GM18511 (cell line): ENCODE data around the gene MAP3K2.
"Not testable (repeated sequence)": the region's sequence is repeated elsewhere in the genome, so short reads cannot be mapped to it uniquely, and the experiment has no call there.

Experiments
- ATAC-seq: cut with Tn5 transposase; IDR thresholded peaks from one replicate; pipeline ENCODE4 v1.9.1; 2021; ENCODE audit warnings: mild to moderate bottlenecking, moderate library complexity; ENCODE audit not compliant: unreplicated experiment

The MAP3K2 gene

GRCh38 chr2:127421116-127421800 is 33.5 kb upstream of the MAP3K2 start:
- no peak for ATAC-seq

DNA sequence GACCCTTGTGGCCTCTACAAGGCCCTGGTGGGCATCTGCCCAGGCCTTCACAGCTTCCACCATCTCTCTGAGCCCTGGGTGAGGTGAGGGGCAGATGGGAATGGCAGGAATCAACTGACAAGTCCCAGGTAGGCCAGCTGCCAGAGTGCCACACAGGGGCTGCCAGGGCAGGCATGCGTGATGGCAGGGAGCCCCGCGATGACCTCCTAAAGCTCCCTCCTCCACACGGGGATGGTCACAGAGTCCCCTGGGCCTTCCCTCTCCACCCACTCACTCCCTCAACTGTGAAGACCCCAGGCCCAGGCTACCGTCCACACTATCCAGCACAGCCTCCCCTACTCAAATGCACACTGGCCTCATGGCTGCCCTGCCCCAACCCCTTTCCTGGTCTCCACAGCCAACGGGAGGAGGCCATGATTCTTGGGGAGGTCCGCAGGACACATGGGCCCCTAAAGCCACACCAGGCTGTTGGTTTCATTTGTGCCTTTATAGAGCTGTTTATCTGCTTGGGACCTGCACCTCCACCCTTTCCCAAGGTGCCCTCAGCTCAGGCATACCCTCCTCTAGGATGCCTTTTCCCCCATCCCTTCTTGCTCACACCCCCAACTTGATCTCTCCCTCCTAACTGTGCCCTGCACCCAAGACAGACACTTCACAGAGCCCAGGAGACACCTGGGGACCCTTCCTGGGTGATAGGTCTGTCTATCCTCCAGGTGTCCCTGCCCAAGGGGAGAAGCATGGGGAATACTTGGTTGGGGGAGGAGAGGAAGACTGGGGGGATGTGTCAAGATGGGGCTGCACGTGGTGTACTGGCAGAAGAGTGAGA is 32.5 kb upstream of the MAP3K2 start:
- no peak for ATAC-seq

- ATAC-seq: no peak
Observed at GRCh38 chr2:127419448-127420038, 31.8 kb upstream of the MAP3K2 start.

- no peak for ATAC-seq
Observed at GRCh38 chr2:127419112-127419430, 31.3 kb upstream of the MAP3K2 start.

- ATAC-seq: no peak
Observed at GRCh38 chr2:127418300-127419111, 30.7 kb upstream of the MAP3K2 start, which contains the start of gene PROC. Gene PROC (plus strand): TSS chr2:127418427. CDS start chr2:127419943, 1,516 bp downstream.

- no peak for ATAC-seq
Observed at GRCh38 chr2:127417406-127417805, 29.6 kb upstream of the MAP3K2 start.

DNA sequence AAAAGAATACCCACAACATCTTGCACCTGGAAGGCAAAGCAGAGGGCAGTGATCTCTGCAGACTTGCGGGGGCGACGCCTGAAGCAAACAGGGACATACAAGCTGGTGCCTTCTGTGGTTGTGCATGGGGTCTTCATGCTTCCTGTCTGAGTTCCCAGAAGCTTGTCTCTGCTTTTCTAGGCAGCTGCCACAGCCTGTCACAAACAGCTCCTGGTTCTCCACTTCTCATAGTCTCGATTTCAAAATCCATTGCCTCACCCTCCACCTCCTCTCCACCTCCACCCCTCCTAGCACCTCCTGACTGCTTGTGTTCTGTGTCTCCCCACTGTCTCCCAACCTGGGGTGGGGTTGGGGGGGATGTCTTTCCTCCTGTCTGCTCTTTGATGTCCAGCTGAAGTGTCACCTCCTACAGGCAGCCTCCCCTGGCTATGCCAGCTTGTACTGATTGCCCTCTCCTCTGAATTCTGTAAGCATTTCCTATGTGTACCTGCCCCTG is 28.8 kb upstream of the MAP3K2 start:
- ATAC-seq: peak; percentile 13

DNA sequence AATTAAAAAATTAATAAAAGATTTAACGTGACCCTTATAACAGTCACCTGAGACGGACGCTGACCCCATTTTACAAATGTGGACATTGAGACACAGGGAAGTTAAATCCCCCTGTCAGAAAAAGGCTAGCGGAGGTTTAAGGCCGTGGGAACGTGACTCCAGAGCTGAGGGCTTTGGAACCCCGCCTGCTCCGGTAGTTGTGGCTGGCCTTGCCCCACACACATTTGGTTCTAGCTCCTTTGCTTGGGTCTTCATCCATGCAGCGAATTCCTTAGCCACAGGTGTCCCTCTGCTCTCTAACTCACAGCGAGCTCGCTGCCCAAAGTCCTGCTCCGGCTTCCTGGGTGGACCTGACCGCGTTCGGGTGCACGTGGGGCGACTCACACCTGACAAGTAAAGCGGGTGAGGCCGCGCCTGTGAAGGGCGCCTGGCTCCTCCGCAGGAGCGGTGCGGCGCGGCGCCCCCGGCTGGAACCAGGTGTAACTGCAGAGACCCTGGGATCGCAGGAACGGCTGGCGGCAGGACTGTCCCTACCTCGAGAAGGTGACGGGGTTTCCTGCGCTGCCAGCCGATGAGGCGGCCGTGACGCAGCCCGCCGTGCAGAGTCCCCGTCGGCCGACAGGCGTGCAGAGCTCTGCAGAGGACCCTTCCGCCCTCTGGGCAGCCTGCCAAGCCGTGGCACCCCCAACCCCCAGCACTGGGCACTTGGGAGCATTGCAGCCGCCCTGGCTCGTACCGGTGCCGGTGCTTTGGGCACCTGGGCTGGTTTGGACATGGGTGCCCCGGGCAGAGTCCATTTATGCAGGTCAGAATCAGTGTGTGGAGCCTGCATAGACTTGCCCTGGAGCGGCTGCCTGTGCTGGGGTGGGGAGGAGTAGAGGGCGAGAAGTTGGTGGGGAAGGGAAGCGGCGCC is 28.1 kb upstream of the MAP3K2 start:
- peak; percentile 83 for ATAC-seq

GRCh38 chr2:127414638-127415592 is 27.1 kb upstream of the MAP3K2 start:
- no peak for ATAC-seq

DNA sequence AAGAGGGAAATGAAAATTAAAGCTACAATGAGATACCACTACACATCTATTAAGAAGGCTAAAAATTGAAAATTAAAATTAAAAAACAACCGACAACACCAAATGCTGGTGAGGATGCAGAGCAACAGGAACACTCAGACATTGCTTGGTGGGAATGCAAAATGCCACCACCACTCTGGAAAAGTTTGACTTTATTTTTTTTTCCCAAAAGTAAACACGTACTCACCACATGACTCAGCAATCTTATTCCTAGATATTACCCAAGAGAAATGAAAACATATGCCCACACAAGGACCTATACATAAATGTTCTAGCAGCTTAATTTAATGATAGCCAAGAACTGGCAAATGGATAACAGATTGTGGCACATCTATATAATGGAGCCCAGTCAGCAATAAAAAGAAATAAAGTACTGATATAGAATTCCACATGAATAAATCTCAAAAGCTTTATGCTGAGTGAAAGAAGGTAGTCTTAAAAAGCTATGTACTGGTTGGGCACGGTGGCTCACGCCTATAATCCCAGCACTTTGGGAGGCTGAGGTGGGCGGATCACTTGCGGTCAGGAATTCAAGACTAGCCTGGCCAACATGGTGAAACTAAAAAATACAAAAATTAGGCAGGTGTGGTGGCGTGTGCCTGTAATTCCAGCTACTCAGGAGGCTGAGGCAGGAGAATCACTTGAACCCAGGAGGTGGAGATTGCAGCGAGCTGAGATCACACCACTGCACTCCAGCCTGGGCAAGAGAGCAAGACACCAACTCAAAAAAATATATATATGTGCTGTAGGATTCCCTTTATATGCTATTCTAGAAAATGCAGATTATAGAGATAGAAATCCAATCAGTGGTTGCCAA is 26.2 kb upstream of the MAP3K2 start:
- no peak for ATAC-seq

GRCh38 chr2:127413200-127413599 is 25.4 kb upstream of the MAP3K2 start:
- no peak for ATAC-seq

DNA sequence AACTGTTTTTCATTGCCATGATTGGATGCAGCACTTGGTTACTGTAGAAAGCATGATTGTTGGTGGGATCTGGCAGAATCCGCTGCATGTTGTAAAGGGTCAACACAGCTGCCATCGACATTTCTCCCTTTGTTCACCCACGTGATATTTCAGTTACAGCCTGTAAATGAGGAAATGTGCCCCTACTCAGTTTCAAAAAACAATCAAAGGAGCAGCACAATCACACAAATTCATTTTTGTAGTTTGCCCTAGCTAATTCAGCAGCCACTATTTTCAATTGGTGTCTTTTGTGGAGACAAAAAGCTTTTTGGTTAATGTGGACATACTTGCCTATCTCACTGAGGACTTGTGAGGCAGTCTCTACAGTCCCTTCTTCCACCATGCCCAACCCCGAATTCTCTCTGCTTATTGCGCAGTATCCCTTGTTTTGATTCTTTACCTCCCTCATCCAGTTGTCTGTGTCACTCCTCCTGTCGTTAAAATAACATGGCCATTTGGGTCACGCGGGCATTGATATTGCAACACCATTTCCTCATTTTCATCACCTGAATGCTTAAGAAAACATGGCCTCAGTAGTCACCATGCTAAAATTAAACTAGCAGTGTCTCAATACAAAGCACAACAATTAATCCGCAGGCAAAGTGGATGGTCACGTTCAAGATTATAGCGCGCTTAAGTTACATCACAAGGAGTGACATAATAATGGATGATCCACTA is 24.0 kb upstream of the MAP3K2 start:
- ATAC-seq: no peak

DNA sequence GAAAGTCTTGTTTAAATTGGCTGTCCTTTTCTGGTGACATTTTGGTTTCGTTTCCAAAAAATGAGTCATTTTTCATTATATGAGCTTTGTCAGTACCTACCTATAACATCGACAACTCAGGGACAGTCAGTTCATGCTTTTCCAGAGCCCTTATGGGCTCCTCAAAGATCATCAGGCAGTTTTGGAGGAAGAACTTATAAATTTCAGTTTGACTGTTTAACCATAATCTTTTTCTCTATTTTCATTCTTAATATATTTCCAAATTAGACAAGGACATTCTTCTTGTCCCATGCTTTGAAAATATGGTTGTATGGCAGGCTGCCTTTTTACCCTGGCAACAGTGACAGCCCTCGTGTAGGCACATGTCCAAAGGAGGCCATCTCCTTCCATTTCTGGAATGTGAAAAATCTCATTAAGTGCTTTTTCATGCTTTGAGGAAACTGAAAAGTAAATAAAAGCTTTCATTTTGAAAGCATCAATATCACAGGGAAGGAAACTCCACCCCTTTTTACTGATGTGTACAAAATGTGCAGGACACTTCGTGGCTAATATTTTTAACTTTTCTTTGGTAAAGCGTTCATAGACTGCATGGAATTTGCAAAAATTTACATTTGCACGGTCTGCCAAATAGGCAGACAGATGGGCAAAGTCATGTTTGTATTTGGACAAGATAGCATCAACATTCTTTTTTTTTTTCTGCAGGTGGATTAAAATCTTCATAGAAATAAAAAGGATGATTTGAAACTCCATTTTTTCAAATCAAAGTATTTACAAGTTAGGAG is 23.3 kb upstream of the MAP3K2 start:
- peak; percentile 60 for ATAC-seq

- not testable (repeated sequence) for ATAC-seq
Observed at GRCh38 chr2:127409716-127410115, 21.9 kb upstream of the MAP3K2 start.

- ATAC-seq: no peak
Observed at GRCh38 chr2:127408807-127409099, 21.0 kb upstream of the MAP3K2 start.

- ATAC-seq: peak; percentile 73
Observed at GRCh38 chr2:127408004-127408806, 20.4 kb upstream of the MAP3K2 start.
